ENCODE measurements around the gene ESYT2. TPM values are rescaled to one million over a fixed set of nuclear protein-coding genes. Genes with fewer than 3 reads are reported as not detected.

ESYT2 gene
- total and polyA plus RNA-seq, 9 of the 15 experiments (the other 6 are each of a cell fraction or from before 2014, with no cell fraction given), result 5.8 to 86.9 (median 64.7) TPM

GRCh38 chr7:158704524-158705233, 124.6 kb downstream of the ESYT2 start, which contains the start of gene NCAPG2 (continued):
- peak; percentile 62 for TF ChIP-seq ZNF740 (CRISPR knock-in tag; IDR thresholded peaks at IDR 0.05)
- no peak for TF ChIP-seq ZNF740 (tag; IDR thresholded peaks at IDR 0.05)
- no peak for TF ChIP-seq ETV1 (tag; conservative IDR thresholded peaks at IDR 0.05; ENCODE audit: low read depth)
- TF ChIP-seq PHF20 (IDR thresholded peaks at IDR 0.05; ENCODE audit: partially characterized antibody), result peak; percentile 95
- peak; percentile 80; the same call in 1 of the 2 replicates for TF ChIP-seq ZNF197 (CRISPR knock-in tag; IDR thresholded peaks at IDR 0.05; ENCODE audit: low read depth)
- TF ChIP-seq MCM7 (IDR thresholded peaks at IDR 0.05), result no peak
- TF ChIP-seq ZNF23 (CRISPR knock-in tag; IDR thresholded peaks at IDR 0.05), result no peak
- TF ChIP-seq BRF1 (IDR thresholded peaks at IDR 0.05; ENCODE audit: borderline replicate concordance, extremely low read depth, insufficient read length), result no peak
- 0 out of 2 replicates have a peak, but pooled peaks have one; percentile 96 for TF ChIP-seq RBM14 (IDR thresholded peaks at IDR 0.05; ENCODE audit: borderline replicate concordance, insufficient read depth, low read depth, low read length)
- peak; percentile 97 for TF ChIP-seq VEZF1 (CRISPR knock-in tag; IDR thresholded peaks at IDR 0.05)
- no peak for TF ChIP-seq SIRT6 (IDR thresholded peaks at IDR 0.05; ENCODE audit: low read depth, low read length)
- TF ChIP-seq ZNF766 (CRISPR knock-in tag; conservative IDR thresholded peaks at IDR 0.05), result peak; percentile 86
- peak; percentile 73 to 86 for TF ChIP-seq NONO (IDR thresholded peaks at IDR 0.05; ENCODE audit: low read depth in 2 of 2, low read length in 1 of 2)
- TF ChIP-seq NBN (IDR thresholded peaks at IDR 0.05; ENCODE audit: low read depth), result peak; percentile 86
- TF ChIP-seq THAP12 (CRISPR knock-in tag; IDR thresholded peaks at IDR 0.05), result peak; percentile 85
- TF ChIP-seq MBD2 (IDR thresholded peaks at IDR 0.05; ENCODE audit: borderline replicate concordance, low read depth), result peak; percentile 73
- peak; percentile 31; the same call in 1 of the 2 replicates for TF ChIP-seq LCOR (CRISPR knock-in tag; IDR thresholded peaks at IDR 0.05)
- no peak for TF ChIP-seq TCF15 (CRISPR knock-in tag; IDR thresholded peaks at IDR 0.05)
- TF ChIP-seq HNRNPLL (IDR thresholded peaks at IDR 0.05; ENCODE audit: low read depth, low read length, poor library complexity, severe bottlenecking), result peak; percentile 87
- no peak for TF ChIP-seq ZNF316 (IDR thresholded peaks at IDR 0.05)
- TF ChIP-seq GTF2E2 (tag; IDR thresholded peaks at IDR 0.05), result 0 out of 2 replicates have a peak, but pooled peaks have one; percentile 45
- no peak for TF ChIP-seq COPS2 (conservative IDR thresholded peaks at IDR 0.05)
- TF ChIP-seq ELF2 (CRISPR knock-in tag; IDR thresholded peaks at IDR 0.05), result peak; percentile 88

Data from K562 (cell line).